Body of pancreas (tissue), 4 donors: ENCODE measurements around the gene WDR77. TPM values are rescaled to one million over a fixed set of nuclear protein-coding genes. Genes with fewer than 3 reads are reported as not detected.

Experiments
- ATAC-seq: fragments of 150-250 bp; one replicate; pipeline ENCODE4 v1.9.1; 2016
- DNase-seq, 4 donors: peaks; one replicate each; pipeline ENCODE4 v3.0.0-alpha.2; 2019
- H3K27ac ChIP-seq, 4 donors: fragments of 200-600 bp; sonication (generic); 1 replicate in 3 of 4; 2 replicates in 1 of 4; pipeline versions ENCODE4 v1.5.1 to v1.6.1; 2016 to 2019; ENCODE audit warnings: mild to moderate bottlenecking in 1 of 4, mixed read lengths in 1 of 4, moderate library complexity in 1 of 4
- H3K27me3 ChIP-seq, 2 donors: fragments of 200-600 bp; sonication (generic); one replicate each; pipeline ENCODE4 v1.6.0; 2016; ENCODE audit warnings: mild to moderate bottlenecking in 1 of 2
- H3K36me3 ChIP-seq, 2 donors: fragments of 200-600 bp; sonication (generic); replicated peaks in 1 of 2; 2 replicates each; pipeline ENCODE4 v1.5.1; 2016; ENCODE audit warnings: low read depth in 2 of 2; ENCODE audit not compliant: insufficient read depth in 1 of 2
- H3K4me1 ChIP-seq: fragments of 200-600 bp; sonication (generic); one replicate; pipeline ENCODE4 v1.6.0; 2016
- H3K4me3 ChIP-seq, 2 donors: fragments of 200-600 bp; sonication (generic); 1 replicate in 1 of 2; 2 replicates in 1 of 2; pipeline ENCODE4 v1.5.1; 2016 to 2019
- H3K9me3 ChIP-seq, 3 donors: fragments of 200-600 bp; sonication (generic); 1 replicate in 2 of 3; 2 replicates in 1 of 3; pipeline ENCODE4 v1.5.1; 2016
- POLR2A ChIP-seq, 3 donors: fragments of 450-650 bp; IDR thresholded peaks; one replicate each; pipeline ENCODE4 v1.6.1; 2016; ENCODE audit warnings: antibody characterized with exemption in 3 of 3, mild to moderate bottlenecking in 2 of 3
- WGBS, 2 donors: methylation state at CpG; one replicate each; pipeline ENCODE4 v1.1.5; 2017; 5-methylcytosine and 5-hydroxymethylcytosine counted together
- intact Hi-C: fragments of 100-400 bp; cut with DNase I; formaldehyde crosslinking; loops from one replicate; pipeline ENCODE4 v1.15.1; 2023
- total RNA-seq, 2 donors: library from RNA; depleted of rRNA; stranded (reverse); fragments of >200 nt; gene quantifications; one replicate each; pipeline ENCODE4 v1.1.0, GENCODE V29; 2016
- TF ChIP-seq, protein P1 (sequence below), 7 experiments: fragments of 450-650 bp in 4 of 7; fragments of 200-600 bp in 3 of 7; sonication (generic) in 3 of 7; IDR thresholded peaks; one replicate each; pipeline ENCODE4 v1.5.1; 2016 to 2019; ENCODE audit warnings: antibody characterized with exemption in 7 of 7

WDR77 gene
- total RNA-seq, 2 donors from 2014 or later, result 14.8 to 18.2 TPM

DNA sequence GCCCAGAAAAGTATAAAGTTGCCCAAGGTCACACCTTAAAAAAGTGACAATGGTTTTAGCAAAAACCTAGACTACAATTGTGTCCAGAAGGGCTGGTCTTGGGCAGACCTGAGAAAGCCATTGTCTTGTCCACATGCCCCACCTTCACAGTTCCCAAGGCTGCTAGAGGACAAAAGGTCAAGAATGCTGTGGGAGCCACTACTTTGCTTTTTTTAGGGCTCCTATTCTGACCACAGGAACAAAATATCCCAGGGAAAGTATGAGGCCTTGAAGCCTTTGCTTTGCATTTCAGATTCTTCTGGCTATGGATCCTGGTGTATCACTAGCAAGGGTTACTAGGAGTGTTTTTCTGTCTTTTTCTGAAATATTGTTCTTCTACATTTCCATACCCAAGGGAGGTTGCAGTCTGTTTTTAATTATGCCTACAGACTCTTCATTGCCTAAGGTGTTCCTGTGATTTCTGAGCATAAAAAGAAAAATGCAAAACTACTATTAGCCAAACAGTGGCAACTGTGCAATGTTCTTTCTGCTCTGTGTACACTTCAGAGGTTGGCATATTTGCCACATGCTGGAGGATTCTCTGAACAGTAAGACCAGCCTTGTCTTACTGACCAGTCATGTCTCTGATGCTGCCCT, 35.5 kb upstream of the WDR77 start:
- ATAC-seq, result no peak
- intact Hi-C loops, result no loop called here
- no peak overlapping the region for H3K27ac ChIP-seq

DNA sequence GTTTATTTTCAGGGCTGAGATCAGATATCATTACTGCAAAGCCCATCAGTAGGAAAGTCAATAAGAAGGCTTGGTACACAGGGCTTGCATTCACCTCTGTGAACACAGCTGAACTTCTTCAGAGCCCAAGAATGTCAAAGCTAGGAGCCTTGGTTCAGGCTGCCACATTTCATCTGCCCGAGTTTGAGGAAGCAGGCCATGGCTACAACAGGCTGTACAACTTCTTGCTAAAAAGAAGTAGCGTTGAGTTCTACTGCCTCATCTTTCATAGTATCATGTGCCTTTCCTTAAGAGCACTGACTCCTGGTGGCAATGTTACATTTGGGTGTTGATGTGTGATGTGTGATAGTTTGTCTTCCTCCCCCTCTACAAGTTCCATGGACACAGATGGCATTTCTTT, 34.8 kb upstream of the WDR77 start:
- Histone ChIP-seq H3K4me1 (no peaks in the 10 kb centered on the region), H3K9me3 (no peaks in the 10 kb centered on the region), H3K27me3 (no peaks in the 10 kb centered on the region), H3K4me3 (no peak overlapping the region), H3K27ac (no peak overlapping the region), H3K36me3 (no peaks in the 10 kb centered on the region)
- no peak for TF ChIP-seq POLR2A (IDR thresholded peaks at IDR 0.05)
- TF ChIP-seq, protein P1, sequence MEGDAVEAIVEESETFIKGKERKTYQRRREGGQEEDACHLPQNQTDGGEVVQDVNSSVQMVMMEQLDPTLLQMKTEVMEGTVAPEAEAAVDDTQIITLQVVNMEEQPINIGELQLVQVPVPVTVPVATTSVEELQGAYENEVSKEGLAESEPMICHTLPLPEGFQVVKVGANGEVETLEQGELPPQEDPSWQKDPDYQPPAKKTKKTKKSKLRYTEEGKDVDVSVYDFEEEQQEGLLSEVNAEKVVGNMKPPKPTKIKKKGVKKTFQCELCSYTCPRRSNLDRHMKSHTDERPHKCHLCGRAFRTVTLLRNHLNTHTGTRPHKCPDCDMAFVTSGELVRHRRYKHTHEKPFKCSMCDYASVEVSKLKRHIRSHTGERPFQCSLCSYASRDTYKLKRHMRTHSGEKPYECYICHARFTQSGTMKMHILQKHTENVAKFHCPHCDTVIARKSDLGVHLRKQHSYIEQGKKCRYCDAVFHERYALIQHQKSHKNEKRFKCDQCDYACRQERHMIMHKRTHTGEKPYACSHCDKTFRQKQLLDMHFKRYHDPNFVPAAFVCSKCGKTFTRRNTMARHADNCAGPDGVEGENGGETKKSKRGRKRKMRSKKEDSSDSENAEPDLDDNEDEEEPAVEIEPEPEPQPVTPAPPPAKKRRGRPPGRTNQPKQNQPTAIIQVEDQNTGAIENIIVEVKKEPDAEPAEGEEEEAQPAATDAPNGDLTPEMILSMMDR (IDR thresholded peaks at IDR 0.05), result no peak
- DNase-seq (no peak), ATAC-seq (no peak)
- intact Hi-C loops, result no loop called here
- WGBS, 2 donors, result 65 to 91% methylated on average over 2 of the region's 2 CpGs

More for the DNA sequence above, 35.5 kb upstream of the WDR77 start:
- Histone ChIP-seq H3K9me3 (no peaks in the 10 kb centered on the region), H3K27me3 (no peaks in the 10 kb centered on the region), H3K4me1 (no peaks in the 10 kb centered on the region), H3K4me3 (no peak overlapping the region), H3K36me3 (no peaks in the 10 kb centered on the region)
- no peak for DNase-seq
- TF ChIP-seq, protein P1 (IDR thresholded peaks at IDR 0.05), result no peak
- no peak for TF ChIP-seq POLR2A (IDR thresholded peaks at IDR 0.05)

DNA sequence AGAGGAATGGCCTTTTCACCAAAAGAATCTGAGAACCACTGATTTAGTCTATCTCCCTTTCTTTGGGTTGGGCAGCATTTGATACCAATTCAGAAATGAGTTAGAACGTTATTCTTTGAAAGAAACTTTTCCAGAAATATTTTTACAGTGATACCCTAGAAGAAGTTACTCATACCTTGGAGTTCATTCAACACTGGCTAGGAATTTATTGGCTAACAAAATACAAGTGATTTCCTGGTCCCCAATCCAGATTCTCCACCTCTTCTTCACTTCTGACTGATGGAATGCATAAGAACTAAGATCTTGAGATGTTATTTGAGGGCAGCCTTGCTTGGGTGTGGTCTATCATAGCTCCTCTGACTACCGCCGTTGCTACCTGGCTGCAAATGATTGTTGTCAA, 34.1 kb upstream of the WDR77 start:
- H3K27me3 ChIP-seq, result no peaks in the 10 kb centered on the region
- no peaks in the 10 kb centered on the region for H3K9me3 ChIP-seq
- no peaks in the 10 kb centered on the region for H3K4me1 ChIP-seq
- intact Hi-C loops, result no loop called here
- TF ChIP-seq, protein P1 (IDR thresholded peaks at IDR 0.05), result no peak
- no peak for TF ChIP-seq POLR2A (IDR thresholded peaks at IDR 0.05)
- DNase-seq (no peak), ATAC-seq (no peak)
- H3K27ac ChIP-seq, result no peak overlapping the region
- no peak overlapping the region for H3K4me3 ChIP-seq
- WGBS, 2 donors, result 48 to 73% methylated on average over 3 of the region's 3 CpGs
- no peaks in the 10 kb centered on the region for H3K36me3 ChIP-seq

DNA sequence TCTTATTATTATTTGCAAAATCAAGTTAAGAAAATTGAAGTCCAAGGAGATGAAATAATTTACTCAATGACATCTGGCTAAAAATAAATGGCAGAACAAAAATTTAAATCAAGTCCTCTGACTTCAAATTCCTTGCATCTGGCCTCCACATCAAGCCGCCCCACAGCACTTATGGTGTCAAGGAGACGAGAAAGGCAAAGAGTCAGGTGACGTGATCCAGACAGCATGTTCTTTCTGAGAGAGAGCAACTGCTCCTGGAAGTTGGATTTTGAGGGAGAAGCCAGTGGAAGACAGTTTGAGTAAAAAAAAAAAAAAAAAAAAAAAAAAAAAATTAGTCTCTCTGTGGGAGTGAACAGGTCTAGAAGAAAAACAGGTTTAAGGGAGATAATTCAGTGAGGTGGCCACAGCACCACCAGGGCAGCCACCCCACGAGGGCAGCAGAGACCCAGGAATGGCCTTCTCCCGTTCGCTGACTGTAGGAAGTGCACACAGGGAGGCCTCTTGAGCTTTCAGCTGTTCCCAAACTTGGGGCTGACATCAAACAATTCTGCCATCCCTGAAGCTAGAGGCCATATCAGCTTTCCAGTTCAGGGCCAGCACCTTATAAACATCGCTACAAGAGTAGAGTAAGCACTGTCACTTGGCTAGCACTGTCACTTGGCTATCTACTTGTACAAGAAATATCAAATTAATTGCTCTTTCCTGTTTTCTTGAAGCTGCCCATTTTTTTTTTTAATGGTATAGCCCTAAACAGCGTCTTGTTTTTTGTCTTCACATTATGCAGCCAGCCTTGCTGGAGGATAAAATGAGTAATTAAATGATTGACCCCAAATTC, 32.5 kb upstream of the WDR77 start:
- no peaks in the 10 kb centered on the region for H3K4me1 ChIP-seq
- TF ChIP-seq POLR2A (IDR thresholded peaks at IDR 0.05), result no peak
- TF ChIP-seq, protein P1 (IDR thresholded peaks at IDR 0.05), result peak; percentile 21 to 78 (median 62)
- no peaks in the 10 kb centered on the region for H3K36me3 ChIP-seq
- ATAC-seq (peak; percentile 77), DNase-seq (peak; percentile 58 to 78 (median 70))
- H3K4me3 ChIP-seq, result no peak overlapping the region
- H3K27me3 ChIP-seq, result no peaks in the 10 kb centered on the region
- 42 to 50% methylated on average over 8 of the region's 8 CpGs for WGBS, 2 donors
- H3K9me3 ChIP-seq, result no peaks in the 10 kb centered on the region
- no peak overlapping the region for H3K27ac ChIP-seq
- intact Hi-C loops, result no loop called here
